ENCODE measurements around the gene FOSB.

Gene FOSB

GRCh38 chr19:45464274-45464673 is 3.5 kb upstream of the FOSB start:
- no peaks in the 10 kb centered on the region for H3K36me3 ChIP-seq (ENCODE audit: control insufficient read depth in 1 of 2, insufficient read depth in 2 of 2, low read length in 2 of 2)
- H3K27ac ChIP-seq (ENCODE audit: low read depth, low read length), result no peak overlapping the region
- peaks cover 0 to 2% of the 10 kb centered on the region in 2 donors for H3K27me3 ChIP-seq (ENCODE audit: control insufficient read depth in 1 of 2, insufficient read depth in 2 of 2, low read length in 2 of 2)
- H3K9ac ChIP-seq (ENCODE audit: low read depth in 1 of 2, low read length in 2 of 2), result no peak overlapping the region
- no peaks in the 10 kb centered on the region for H3K9me3 ChIP-seq (ENCODE audit: control insufficient read depth in 1 of 2, low read length in 2 of 2)
- peaks cover 4 to 12% of the 10 kb centered on the region in 2 donors for H3K4me1 ChIP-seq (ENCODE audit: control insufficient read depth in 1 of 2, insufficient read depth in 2 of 2, low read length in 2 of 2)
- H3K4me3 ChIP-seq (ENCODE audit: low read depth in 1 of 2, low read length in 2 of 2), result no peak overlapping the region

- Histone ChIP-seq H3K27me3 (ENCODE audit: control insufficient read depth in 1 of 2, insufficient read depth in 2 of 2, low read length in 2 of 2) (peaks cover 0 to 2% of the 10 kb centered on the region in 2 donors), H3K27ac (ENCODE audit: low read depth, low read length) (no peak overlapping the region), H3K9me3 (ENCODE audit: control insufficient read depth in 1 of 2, low read length in 2 of 2) (no peaks in the 10 kb centered on the region), H3K36me3 (ENCODE audit: control insufficient read depth in 1 of 2, insufficient read depth in 2 of 2, low read length in 2 of 2) (no peaks in the 10 kb centered on the region), H3K9ac (ENCODE audit: low read depth in 1 of 2, low read length in 2 of 2) (no peak overlapping the region), H3K4me1 (ENCODE audit: control insufficient read depth in 1 of 2, insufficient read depth in 2 of 2, low read length in 2 of 2) (peaks cover 6 to 17% of the 10 kb centered on the region in 2 donors), H3K4me3 (ENCODE audit: low read depth in 1 of 2, low read length in 2 of 2) (no peak overlapping the region)
Observed at GRCh38 chr19:45464852-45465441, 2.8 kb upstream of the FOSB start.

- H3K9ac ChIP-seq (ENCODE audit: low read depth in 1 of 2, low read length in 2 of 2), result peak overlapping the region; percentile 85 to 90
- no peaks in the 10 kb centered on the region for H3K27me3 ChIP-seq (ENCODE audit: control insufficient read depth in 1 of 2, insufficient read depth in 2 of 2, low read length in 2 of 2)
- peaks cover 11 to 26% of the 10 kb centered on the region in 2 donors for H3K4me1 ChIP-seq (ENCODE audit: control insufficient read depth in 1 of 2, insufficient read depth in 2 of 2, low read length in 2 of 2)
- H3K4me3 ChIP-seq (ENCODE audit: low read depth in 1 of 2, low read length in 2 of 2), result peak overlapping the region; percentile 73 to 87
- no peaks in the 10 kb centered on the region for H3K9me3 ChIP-seq (ENCODE audit: control insufficient read depth in 1 of 2, low read length in 2 of 2)
- H3K27ac ChIP-seq (ENCODE audit: low read depth, low read length), result no peak overlapping the region
- H3K36me3 ChIP-seq (ENCODE audit: control insufficient read depth in 1 of 2, insufficient read depth in 2 of 2, low read length in 2 of 2), result no peaks in the 10 kb centered on the region
Observed at GRCh38 chr19:45467115-45467455, 711 bp upstream of the FOSB start.

GRCh38 chr19:45468159-45468651 is 409 bp downstream of the FOSB start:
- Histone ChIP-seq H3K4me3 (ENCODE audit: low read depth in 1 of 2, low read length in 2 of 2) (peak overlapping the region; percentile 87 to 93), H3K4me1 (ENCODE audit: control insufficient read depth in 1 of 2, insufficient read depth in 2 of 2, low read length in 2 of 2) (peaks cover 11 to 26% of the 10 kb centered on the region in 2 donors), H3K9ac (ENCODE audit: low read depth in 1 of 2, low read length in 2 of 2) (peak overlapping the region; percentile 82 to 90), H3K27ac (ENCODE audit: low read depth, low read length) (peak overlapping the region; percentile 95), H3K27me3 (ENCODE audit: control insufficient read depth in 1 of 2, insufficient read depth in 2 of 2, low read length in 2 of 2) (peaks cover 0 to 5% of the 10 kb centered on the region in 2 donors), H3K9me3 (ENCODE audit: control insufficient read depth in 1 of 2, low read length in 2 of 2) (no peaks in the 10 kb centered on the region), H3K36me3 (ENCODE audit: control insufficient read depth in 1 of 2, insufficient read depth in 2 of 2, low read length in 2 of 2) (no peaks in the 10 kb centered on the region)

- H3K9me3 ChIP-seq (ENCODE audit: control insufficient read depth in 1 of 2, low read length in 2 of 2), result no peaks in the 10 kb centered on the region
- H3K9ac ChIP-seq (ENCODE audit: low read depth in 1 of 2, low read length in 2 of 2), result peak overlapping the region; percentile 82 to 90
- H3K36me3 ChIP-seq (ENCODE audit: control insufficient read depth in 1 of 2, insufficient read depth in 2 of 2, low read length in 2 of 2), result no peaks in the 10 kb centered on the region
- H3K27me3 ChIP-seq (ENCODE audit: control insufficient read depth in 1 of 2, insufficient read depth in 2 of 2, low read length in 2 of 2), result peaks cover 0 to 7% of the 10 kb centered on the region in 2 donors
- H3K27ac ChIP-seq (ENCODE audit: low read depth, low read length), result peak overlapping the region; percentile 95
- peak overlapping the region; percentile 87 to 93 for H3K4me3 ChIP-seq (ENCODE audit: low read depth in 1 of 2, low read length in 2 of 2)
- H3K4me1 ChIP-seq (ENCODE audit: control insufficient read depth in 1 of 2, insufficient read depth in 2 of 2, low read length in 2 of 2), result peaks cover 11 to 26% of the 10 kb centered on the region in 2 donors
Observed at GRCh38 chr19:45468803-45469131, 971 bp downstream of the FOSB start.

GRCh38 chr19:45469132-45469944 is 1.5 kb downstream of the FOSB start:
- Histone ChIP-seq H3K36me3 (ENCODE audit: control insufficient read depth in 1 of 2, insufficient read depth in 2 of 2, low read length in 2 of 2) (no peaks in the 10 kb centered on the region), H3K9me3 (ENCODE audit: control insufficient read depth in 1 of 2, low read length in 2 of 2) (no peaks in the 10 kb centered on the region), H3K4me1 (ENCODE audit: control insufficient read depth in 1 of 2, insufficient read depth in 2 of 2, low read length in 2 of 2) (peaks cover 11 to 26% of the 10 kb centered on the region in 2 donors), H3K27ac (ENCODE audit: low read depth, low read length) (peak overlapping the region; percentile 95), H3K4me3 (ENCODE audit: low read depth in 1 of 2, low read length in 2 of 2) (peak overlapping the region; percentile 87 to 93), H3K9ac (ENCODE audit: low read depth in 1 of 2, low read length in 2 of 2) (peak overlapping the region; percentile 90 to 97), H3K27me3 (ENCODE audit: control insufficient read depth in 1 of 2, insufficient read depth in 2 of 2, low read length in 2 of 2) (peaks cover 0 to 7% of the 10 kb centered on the region in 2 donors)

GRCh38 chr19:45469945-45470761 is 2.4 kb downstream of the FOSB start:
- H3K27ac ChIP-seq (ENCODE audit: low read depth, low read length), result peak overlapping the region; percentile 95
- H3K27me3 ChIP-seq (ENCODE audit: control insufficient read depth in 1 of 2, insufficient read depth in 2 of 2, low read length in 2 of 2), result peaks cover 0 to 7% of the 10 kb centered on the region in 2 donors
- H3K4me3 ChIP-seq (ENCODE audit: low read depth in 1 of 2, low read length in 2 of 2), result peak overlapping the region; percentile 87 to 93
- peaks cover 11 to 26% of the 10 kb centered on the region in 2 donors for H3K4me1 ChIP-seq (ENCODE audit: control insufficient read depth in 1 of 2, insufficient read depth in 2 of 2, low read length in 2 of 2)
- peak overlapping the region; percentile 90 to 97 for H3K9ac ChIP-seq (ENCODE audit: low read depth in 1 of 2, low read length in 2 of 2)
- H3K36me3 ChIP-seq (ENCODE audit: control insufficient read depth in 1 of 2, insufficient read depth in 2 of 2, low read length in 2 of 2), result no peaks in the 10 kb centered on the region
- H3K9me3 ChIP-seq (ENCODE audit: control insufficient read depth in 1 of 2, low read length in 2 of 2), result no peaks in the 10 kb centered on the region

GRCh38 chr19:45470762-45471081 is 2.9 kb downstream of the FOSB start:
- Histone ChIP-seq H3K36me3 (ENCODE audit: control insufficient read depth in 1 of 2, insufficient read depth in 2 of 2, low read length in 2 of 2) (no peaks in the 10 kb centered on the region), H3K9me3 (ENCODE audit: control insufficient read depth in 1 of 2, low read length in 2 of 2) (no peaks in the 10 kb centered on the region), H3K4me3 (ENCODE audit: low read depth in 1 of 2, low read length in 2 of 2) (no peak overlapping the region), H3K9ac (ENCODE audit: low read depth in 1 of 2, low read length in 2 of 2) (no peak overlapping the region), H3K4me1 (ENCODE audit: control insufficient read depth in 1 of 2, insufficient read depth in 2 of 2, low read length in 2 of 2) (peaks cover 11 to 26% of the 10 kb centered on the region in 2 donors), H3K27me3 (ENCODE audit: control insufficient read depth in 1 of 2, insufficient read depth in 2 of 2, low read length in 2 of 2) (peaks cover 0 to 7% of the 10 kb centered on the region in 2 donors), H3K27ac (ENCODE audit: low read depth, low read length) (no peak overlapping the region)

GRCh38 chr19:45471111-45471930 is 3.5 kb downstream of the FOSB start:
- Histone ChIP-seq H3K27me3 (ENCODE audit: control insufficient read depth in 1 of 2, insufficient read depth in 2 of 2, low read length in 2 of 2) (peaks cover 0 to 7% of the 10 kb centered on the region in 2 donors), H3K4me3 (ENCODE audit: low read depth in 1 of 2, low read length in 2 of 2) (no peak overlapping the region), H3K4me1 (ENCODE audit: control insufficient read depth in 1 of 2, insufficient read depth in 2 of 2, low read length in 2 of 2) (peaks cover 11 to 26% of the 10 kb centered on the region in 2 donors), H3K9me3 (ENCODE audit: control insufficient read depth in 1 of 2, low read length in 2 of 2) (no peaks in the 10 kb centered on the region), H3K9ac (ENCODE audit: low read depth in 1 of 2, low read length in 2 of 2) (no peak overlapping the region), H3K36me3 (ENCODE audit: control insufficient read depth in 1 of 2, insufficient read depth in 2 of 2, low read length in 2 of 2) (no peaks in the 10 kb centered on the region), H3K27ac (ENCODE audit: low read depth, low read length) (no peak overlapping the region)

All from duodenal mucosa (tissue), 2 donors.